HG03064 (cell line): ENCODE results near the gene GDAP2.
"Not testable (repeated sequence)": the region's sequence is repeated elsewhere in the genome, so short reads cannot be mapped to it uniquely, and the experiment has no call there.

ENCODE experiments used
- ATAC-seq: cut with Tn5 transposase; IDR thresholded peaks from one replicate; pipeline ENCODE4 v1.9.1; 2021; ENCODE audit warnings: low read depth; ENCODE audit not compliant: unreplicated experiment

GDAP2 gene

DNA sequence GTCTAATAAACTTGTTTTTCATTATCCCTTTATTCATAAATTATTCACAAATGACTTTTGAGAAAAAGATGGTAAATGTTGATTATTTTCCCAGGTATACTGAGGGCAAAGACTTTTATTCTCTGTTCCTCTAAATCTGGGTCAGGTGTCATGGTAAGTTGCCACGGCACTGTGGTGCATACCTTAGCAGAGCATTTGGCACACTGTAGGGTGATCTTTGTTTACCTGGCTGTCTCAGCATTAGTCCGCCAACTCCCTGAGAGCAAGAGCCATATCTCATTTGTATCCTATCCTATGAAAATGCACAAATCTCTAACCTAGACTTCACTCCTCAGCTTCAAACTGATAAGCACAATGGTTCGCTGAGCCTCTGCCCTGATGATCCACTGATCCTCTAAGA is 24.9 kb downstream of the GDAP2 start:
- ATAC-seq: no peak

DNA sequence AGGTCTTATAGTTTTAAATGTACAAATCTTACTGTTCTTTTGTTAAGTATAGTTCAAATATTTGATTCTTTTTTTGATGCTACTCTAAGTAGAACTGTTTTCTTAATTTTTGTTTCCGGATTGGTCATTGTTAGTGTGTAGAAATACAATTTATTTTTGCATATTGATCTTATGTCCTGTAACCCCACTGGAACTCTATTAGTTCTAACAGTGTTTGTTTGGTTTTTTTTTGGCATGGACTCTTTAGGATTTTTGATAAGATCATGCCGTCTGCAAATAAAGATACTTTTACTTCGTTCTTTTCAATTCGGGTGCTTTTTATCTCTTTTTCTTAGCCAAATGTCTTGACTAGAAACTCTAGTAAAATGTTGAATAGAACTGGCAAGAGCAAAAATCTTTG is 26.5 kb downstream of the GDAP2 start:
- ATAC-seq: no peak

DNA sequence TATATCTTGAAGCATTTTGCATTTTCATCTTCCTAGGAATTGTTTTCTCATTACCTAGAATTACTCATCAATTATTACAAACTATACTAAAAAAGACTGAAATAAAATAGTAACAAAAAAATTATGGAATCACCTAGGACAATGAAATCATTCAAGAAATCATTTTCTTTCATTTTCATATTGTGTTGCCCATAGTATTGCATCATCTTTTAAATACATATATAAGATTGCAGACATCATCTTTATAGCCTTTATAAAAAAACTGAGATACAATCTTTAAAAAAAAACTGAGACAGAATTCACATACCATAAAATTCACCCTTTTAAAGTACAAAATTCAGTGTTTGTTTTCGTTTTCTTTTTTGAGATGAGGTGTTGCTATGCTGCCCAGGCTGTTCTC is 29.6 kb downstream of the GDAP2 start:
- no peak for ATAC-seq

DNA sequence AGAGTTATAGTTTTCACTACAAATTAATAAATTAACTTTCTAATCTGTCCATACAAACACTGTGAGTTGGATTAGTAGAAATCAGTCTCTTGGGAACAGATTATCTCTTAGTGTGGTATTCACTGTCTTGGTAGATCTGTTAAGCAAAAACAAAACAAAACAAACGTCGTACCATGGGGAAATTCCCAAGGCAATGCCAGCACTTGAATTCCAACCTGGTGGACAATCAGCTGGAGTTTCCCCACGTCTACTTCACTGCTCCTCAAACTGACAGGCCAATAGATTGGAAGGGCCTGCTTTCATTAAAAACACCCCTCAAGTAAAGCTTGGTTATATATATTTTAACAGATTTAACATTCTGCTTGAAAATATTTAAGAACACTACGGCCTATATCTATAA is 31.9 kb downstream of the GDAP2 start:
- no peak for ATAC-seq

DNA sequence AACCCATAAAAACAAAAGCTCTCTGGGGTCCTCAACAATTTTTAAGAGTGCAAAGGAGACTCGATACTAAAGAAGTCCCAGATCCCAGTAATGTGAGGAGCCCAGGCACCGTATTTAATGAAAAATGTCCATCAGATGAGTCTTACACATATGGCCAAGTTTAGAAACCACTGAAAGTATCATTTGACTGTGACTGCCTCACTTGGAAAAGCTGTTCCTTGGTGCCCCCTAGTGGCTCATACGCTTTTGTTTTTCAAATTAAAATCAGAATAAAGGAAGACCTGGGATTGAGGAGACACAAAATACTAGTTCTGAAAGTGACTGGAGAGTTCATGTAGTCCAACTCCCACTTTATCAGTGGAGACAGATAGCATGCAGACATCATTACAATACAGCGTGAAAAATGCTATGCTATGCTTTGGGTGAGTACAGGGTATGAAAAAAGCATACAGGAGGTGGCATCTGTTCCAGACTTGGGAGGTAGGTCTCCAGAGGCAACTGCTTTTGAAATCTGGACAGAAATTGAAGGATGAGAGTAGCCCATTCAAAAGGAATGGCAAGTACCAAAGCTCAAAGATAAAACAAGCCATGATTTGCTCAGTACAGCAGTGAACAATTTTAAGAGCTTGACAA is 33.8 kb downstream of the GDAP2 start:
- ATAC-seq: peak; percentile 67

DNA sequence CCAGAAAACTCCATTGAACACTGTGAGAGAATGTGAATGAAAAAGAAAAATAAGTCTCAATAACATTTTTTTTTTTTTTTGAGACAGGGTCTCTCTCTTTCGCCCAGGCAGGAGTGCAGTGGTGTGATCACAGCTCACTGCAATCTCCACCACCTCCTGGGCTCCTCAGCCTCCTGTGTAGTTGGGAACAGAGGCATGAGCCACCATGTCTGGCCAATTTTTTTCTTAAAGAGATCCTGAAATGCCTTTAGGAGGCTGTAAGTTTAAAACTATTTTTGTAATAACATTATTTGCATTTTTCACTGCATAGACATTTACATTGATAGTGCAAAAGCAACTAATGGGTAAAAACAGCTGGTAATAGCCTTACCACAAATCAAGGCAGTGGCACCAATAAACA is 35.3 kb downstream of the GDAP2 start:
- ATAC-seq: no peak

DNA sequence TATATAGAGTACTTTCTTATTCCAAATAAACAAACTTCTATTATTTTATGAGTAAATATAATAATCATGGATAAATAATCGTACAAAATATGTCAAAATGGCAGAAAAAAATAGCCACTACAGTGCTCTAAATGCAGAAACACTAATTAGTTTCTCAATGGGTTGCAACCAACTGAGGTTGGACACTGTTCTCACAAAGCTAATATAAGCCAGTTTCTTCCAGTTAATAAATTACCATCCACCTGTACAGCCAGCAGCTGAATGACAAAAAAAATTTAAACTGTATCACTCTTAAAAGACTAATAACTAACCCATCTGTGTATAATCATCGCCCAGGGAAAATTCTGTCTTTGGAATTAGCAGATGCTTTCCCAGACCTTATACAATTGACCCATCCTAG is 36.9 kb downstream of the GDAP2 start:
- no peak for ATAC-seq

DNA sequence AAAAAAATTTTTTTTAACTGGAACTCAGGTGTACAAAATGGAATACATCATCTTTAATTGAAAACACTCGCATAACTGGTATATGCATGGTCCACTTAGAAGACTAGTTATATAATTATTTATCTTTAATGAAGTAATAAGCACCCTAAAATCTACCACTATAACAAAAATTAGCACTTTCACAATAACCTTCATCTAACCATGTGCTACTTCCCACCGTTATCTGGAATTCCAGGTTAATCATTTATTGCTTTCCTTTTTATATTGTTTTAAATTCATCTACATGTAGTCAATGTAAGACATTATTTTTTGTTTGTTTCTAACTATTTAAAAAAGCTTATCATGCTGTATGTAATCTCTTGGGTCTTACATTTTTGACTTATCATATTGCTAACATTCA is 39.0 kb downstream of the GDAP2 start:
- ATAC-seq: no peak

DNA sequence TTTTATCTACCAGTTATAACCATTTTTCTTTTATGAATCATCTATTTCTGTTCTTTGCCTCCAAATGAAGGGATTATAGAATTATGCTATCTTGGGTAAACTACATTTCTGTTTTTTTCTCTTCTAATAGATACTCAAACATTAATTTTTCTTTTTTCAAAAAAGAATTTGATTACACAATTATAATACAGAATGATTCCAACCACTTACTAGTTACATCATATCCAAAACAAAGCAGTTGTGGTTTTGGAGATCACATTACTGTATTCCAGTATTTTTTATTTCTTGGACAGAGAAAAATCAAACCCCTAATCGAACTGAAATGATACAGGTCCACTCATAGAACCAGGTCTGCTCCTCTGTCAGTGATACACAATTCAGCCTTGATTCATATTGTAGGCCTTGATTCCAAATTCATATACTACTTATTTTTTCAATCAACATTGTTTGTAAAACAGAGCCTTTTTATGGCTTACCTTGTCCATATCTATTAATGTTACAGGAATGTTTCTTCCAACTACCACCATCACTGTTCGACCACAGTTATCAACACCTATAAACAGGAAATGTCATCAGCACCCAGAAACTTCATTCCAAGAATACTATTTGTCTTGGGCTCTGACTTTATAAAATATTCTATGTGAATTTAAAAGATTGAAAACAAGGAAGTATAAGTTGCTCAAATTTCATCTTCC is 43.2 kb downstream of the GDAP2 start:
- no peak for ATAC-seq

DNA sequence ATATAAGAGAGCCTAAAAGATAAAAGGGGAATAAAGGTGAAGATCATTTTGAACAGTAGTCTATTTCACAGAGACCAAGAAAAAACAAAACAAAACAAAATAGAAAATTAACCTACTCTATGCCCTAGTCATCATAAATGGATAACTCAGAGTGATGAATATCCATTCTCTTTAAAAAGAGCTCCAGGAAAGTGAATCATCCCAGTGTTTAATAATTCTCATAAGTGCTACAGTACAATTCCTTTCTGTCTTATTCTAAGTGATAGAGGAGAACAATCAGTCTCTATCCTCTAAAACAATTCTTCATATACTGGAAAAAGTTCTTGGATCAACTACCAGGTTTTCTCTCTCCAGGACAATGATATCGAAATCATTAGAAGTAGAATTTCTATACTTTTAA is 45.8 kb downstream of the GDAP2 start:
- no peak for ATAC-seq

DNA sequence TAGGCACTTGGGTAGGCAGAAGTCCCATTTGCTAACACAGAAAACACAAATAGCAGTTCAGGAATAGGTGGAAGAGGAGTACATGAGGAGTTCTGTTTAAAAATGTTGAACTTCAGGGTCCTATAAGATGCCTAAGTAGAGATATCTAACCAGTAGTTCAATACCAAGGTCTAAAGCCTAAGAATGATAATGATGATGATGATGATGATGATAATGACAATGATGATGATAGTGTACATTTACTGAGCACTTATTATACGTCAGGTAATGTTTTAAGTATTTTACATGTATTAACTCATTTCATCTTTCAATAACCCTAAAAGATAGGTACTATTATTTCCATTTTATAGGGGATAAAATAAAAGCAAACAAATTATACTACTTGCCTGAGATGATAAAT is 50.1 kb downstream of the GDAP2 start:
- ATAC-seq: no peak

DNA sequence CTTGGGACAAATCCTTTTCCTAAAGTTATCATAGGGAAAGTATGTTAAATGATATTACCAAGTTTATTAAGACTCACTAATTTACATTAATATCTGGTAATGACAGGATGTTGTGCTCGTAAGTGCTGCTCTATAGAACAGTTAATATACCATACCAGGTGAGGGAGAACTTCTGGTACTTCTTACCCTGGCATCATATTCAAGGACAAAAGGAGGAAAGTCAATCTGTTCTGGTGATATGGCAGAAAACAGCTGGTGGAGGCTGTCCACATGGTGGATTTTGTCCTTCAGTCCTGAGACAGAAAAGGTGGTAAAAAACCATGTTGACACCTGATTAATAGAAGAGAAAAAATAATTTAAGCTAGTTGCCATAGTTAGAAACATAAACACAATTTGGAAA is 51.6 kb downstream of the GDAP2 start:
- no peak for ATAC-seq

DNA sequence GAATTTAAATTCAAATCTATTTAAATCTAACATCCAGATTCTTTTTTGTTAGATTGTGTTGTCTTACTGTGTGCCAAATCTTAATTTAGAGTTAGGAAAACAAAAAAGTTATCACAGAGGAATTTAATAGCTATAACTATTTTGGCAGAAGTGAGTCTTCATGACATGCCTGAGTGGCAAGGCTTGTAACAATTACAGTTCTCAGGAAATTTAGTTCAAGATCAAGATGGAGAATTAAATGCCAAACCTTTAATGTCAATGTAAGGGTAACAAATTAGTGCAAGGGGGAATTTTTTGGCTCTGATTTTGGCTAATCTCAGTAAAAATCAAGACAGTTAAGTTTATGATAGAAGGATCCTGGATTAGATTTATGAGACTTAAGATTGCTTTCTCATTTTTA is 58.4 kb downstream of the GDAP2 start:
- no peak for ATAC-seq

DNA sequence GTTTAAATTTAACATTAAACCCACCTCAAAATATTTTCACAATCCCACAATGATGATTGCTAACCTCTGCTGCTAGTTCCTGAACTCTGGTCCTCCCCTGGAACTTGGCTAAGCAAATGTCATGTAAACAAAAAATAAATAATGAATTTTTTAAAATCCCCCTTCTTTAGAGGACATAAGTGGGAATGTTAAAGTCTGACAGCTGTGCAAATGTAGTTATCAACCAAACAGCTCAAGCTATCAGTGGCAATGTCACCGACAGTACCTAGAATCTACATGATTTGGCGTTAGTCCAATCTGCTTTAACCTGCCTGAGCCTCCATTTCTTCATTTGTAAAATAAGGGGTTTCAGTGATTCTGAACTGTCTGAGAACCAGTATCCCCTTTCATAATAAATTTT is 67.7 kb downstream of the GDAP2 start:
- no peak for ATAC-seq

DNA sequence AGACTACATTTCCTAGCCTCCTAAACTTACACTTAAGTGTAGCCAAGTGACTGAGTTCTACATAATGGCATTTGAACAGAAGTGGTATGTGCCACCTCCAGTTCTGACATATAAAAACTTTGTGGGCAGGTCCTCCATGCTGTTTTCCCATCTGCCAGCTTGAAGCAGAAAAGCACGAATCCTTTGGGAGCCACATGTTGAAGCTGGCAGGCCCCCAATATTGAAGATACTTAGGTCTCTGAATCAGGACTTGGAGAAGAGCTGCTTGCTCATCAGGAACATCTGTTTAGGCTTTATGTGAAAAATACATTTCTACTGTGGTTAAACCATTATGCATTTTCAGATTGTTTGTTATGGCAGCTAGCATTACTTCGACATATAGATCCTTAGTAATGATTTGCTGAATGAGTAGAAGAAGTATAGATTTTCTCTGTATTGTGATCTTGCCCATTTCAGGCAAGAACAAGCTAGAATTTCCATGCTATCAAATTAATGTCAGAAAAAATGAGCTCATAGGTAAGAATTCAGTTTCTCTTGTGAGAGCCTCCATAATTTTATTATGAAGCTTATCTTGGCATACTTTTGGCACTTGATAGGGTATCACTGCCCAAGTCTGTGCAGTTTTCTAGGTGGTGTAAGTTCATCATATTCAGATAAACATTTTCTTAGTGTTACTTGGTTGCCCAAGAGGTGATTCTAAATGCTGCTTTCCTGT is 68.4 kb downstream of the GDAP2 start:
- ATAC-seq: no peak

DNA sequence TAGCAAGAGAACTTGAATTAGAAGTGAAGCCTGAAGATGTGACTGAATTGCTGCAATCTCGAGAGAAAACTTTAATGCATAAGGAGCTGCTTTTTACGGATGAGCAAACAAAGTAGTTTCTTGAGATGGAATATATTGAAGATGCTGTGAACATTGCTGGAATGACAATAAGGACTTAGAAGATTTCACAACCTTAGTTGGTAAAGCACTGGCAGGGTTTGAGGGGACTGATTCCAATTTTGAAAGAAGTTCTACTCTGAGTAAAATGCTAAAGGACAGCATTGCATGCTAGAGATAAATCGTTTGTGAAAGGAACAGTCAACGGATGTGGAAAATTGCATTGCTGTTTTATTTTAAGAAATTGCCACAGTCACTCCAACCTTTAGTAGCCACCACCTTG is 69.5 kb downstream of the GDAP2 start:
- ATAC-seq: no peak

DNA sequence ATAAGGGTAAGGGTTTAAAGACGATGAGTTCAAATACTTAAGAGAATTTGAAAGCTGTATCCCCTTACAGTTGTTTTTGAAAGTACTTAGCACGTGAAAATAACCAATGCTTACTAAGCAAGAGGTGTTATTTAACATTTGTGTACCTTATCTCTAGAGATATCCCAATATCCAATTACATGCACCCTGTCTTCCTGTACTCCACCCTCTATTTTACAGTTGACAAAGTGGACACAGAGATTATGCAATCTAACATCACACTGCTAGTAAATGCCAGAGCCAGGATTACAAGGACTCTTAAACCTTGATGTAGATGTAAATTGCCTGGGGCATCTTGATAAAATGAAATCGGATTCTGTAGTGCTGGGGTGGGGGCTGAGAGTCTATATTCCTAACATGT is 72.0 kb downstream of the GDAP2 start:
- no peak for ATAC-seq

DNA sequence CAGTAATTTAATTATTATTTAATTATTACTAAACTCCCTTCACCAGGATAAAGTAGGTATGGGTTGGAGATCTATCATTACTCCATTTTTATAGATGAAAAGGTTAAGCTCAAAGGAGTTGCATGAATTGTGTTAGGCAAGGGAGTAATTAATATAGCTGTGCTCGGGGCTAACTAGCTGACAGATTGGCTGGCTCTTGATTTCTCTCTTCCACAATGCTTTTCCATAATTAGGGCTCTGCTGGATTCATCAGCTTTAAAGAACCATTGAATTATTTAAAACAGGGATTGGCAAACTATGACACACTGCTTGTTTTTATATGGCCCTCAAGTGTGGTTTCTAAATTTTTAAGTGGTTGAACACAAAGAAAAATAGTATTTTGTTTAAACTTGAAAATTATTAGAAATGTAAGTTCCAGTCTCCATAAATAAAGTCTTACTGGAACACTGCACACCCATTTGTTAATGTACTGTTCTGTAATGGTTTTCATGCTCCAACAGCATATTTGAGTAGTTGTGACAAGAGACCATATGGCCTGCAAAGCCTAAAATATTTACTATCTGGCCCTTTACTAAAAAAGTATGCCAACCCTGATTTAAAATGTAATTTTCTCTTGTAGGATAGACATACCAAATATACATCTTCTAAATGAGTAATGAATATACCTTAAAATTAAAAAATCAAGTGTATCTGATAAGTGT is 76.4 kb downstream of the GDAP2 start:
- ATAC-seq: no peak

DNA sequence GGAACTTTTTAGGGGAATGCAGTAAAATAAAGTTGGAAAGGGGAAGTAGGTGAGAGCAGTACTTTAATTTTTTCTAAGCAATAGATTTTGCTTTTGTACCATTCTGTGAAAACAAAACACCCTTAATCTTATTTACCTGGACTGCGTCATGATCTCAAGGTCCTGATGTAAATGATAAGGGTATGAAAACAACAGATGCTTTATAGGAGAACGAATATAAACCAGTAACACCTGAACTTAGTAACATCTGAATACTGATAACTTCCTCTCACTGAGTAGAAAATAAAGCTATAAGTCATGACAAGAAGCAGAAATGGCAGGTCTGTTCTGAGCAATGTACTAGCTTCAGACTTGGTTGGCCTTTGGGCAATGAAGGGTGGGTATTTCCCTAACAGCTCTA is 77.7 kb downstream of the GDAP2 start:
- no peak for ATAC-seq

DNA sequence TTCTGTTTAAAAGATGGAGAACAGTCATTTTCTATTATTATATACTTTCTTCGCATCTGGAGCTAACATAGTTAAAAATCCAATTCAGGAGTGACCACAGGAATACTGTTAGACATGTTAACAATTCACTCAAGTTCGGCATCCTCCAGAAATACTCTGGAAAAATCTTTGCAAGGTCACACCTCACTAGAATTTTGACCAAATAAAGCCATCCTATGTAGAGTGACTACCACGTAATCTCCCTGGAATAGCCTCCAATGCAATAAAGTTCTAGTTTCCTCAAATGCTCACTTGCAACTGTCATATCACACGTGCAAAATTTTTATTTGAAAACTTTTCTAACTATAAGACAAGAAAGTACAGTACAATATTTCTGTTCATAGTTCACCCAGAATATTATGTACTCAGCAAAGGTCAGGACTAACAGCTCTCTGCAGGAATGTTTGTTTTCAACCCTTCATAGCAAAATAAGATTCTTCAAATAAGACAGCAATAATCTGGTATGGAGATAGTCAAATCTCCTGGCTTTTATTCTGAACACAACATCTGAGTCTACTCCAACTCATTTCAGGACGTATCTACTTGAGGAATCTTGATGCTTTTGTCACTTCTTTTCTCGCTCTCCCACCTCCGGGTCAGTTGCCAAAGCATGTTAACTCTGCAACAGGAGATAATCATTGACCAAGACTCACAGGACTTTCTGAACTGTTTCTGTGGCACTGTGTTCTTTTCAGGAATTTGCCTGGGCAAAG is 82.6 kb downstream of the GDAP2 start:
- no peak for ATAC-seq

DNA sequence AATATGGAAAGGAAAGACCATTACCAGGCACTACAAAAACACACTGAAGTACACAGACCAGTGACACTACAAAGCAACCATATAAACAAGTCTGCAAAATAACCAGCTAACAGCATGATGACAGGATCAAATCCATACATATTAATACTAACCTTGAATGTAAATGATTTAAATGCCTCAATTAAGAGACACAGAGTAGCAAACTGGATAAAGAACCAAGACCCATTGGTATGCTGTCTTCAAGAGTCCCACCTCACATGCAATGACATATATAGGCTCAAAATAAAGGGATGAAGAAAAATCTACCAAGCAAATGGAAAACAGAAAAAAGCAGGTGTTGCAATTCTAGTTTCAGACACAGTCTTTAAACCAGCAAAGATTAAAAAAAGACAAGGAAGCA is 84.9 kb downstream of the GDAP2 start:
- not testable (repeated sequence) for ATAC-seq
